Keratinocyte (primary cell): ENCODE results near the gene KRT2. TPM values are rescaled to one million over a fixed set of nuclear protein-coding genes. Genes with fewer than 3 reads are reported as not detected.

ENCODE experiments used
- DNase-seq: peaks from one replicate; pipeline ENCODE4 v3.0.0-alpha.2; 2011; ENCODE audit warnings: low read depth, missing footprints, low spot score
- FAIRE-seq: peaks from 2 replicates; lab custom pipeline; 2011; peaks lifted over from hg19 to GRCh38; lab: Jason Lieb, UNC
- H2AFZ ChIP-seq: 2 replicates; pipeline ENCODE4 v1.6.0; 2012; ENCODE audit warnings: low read length, control low read depth, inconsistent platforms; ENCODE audit not compliant: control insufficient read depth
- H3K27ac ChIP-seq: 2 replicates; pipeline ENCODE4 v1.5.1; 2011; ENCODE audit warnings: low read length; ENCODE audit not compliant: control insufficient read depth, insufficient read depth
- H3K27me3 ChIP-seq: 3 replicates; pipeline ENCODE4 v1.6.0; 2011; ENCODE audit warnings: low read length; ENCODE audit not compliant: control insufficient read depth, insufficient read depth; ENCODE audit errors: extremely low read depth
- H3K36me3 ChIP-seq, 2 experiments: 2 replicates in 1 of 2; 3 replicates in 1 of 2; pipeline ENCODE4 v1.5.1; 2011; ENCODE audit warnings: low read length in 2 of 2, mild to moderate bottlenecking in 1 of 2; ENCODE audit not compliant: control insufficient read depth in 2 of 2, insufficient read depth in 2 of 2; ENCODE audit errors: extremely low read depth in 1 of 2
- H3K4me1 ChIP-seq: 3 replicates; pipeline ENCODE4 v1.5.1; 2011; ENCODE audit warnings: low read length; ENCODE audit not compliant: control insufficient read depth, insufficient read depth; ENCODE audit errors: extremely low read depth
- H3K4me2 ChIP-seq: 3 replicates; pipeline ENCODE4 v1.6.0; 2011; ENCODE audit warnings: low read depth, low read length; ENCODE audit not compliant: control insufficient read depth, insufficient read depth; ENCODE audit errors: extremely low read depth
- H3K4me3 ChIP-seq, 3 experiments: fragments of 200-600 bp in 1 of 3; sonication (generic) in 1 of 3; 2 replicates in 2 of 3; 3 replicates in 1 of 3; pipeline ENCODE4 v1.5.1; 2011 to 2016; ENCODE audit warnings: low read length in 3 of 3, mild to moderate bottlenecking in 3 of 3, control low read depth in 2 of 3, inconsistent platforms in 1 of 3, low read depth in 1 of 3, mixed read lengths in 1 of 3, mixed run types in 1 of 3, moderate library complexity in 1 of 3; ENCODE audit not compliant: control insufficient read depth in 2 of 3, insufficient read depth in 2 of 3; ENCODE audit errors: extremely low read depth in 1 of 3
- H3K79me2 ChIP-seq: 2 replicates; pipeline ENCODE4 v1.6.0; 2012; ENCODE audit warnings: low read length; ENCODE audit not compliant: control insufficient read depth, insufficient read depth
- H3K9ac ChIP-seq: 3 replicates; pipeline ENCODE4 v1.6.0; 2011; ENCODE audit warnings: low read length; ENCODE audit not compliant: control insufficient read depth, insufficient read depth; ENCODE audit errors: extremely low read depth
- H3K9me1 ChIP-seq: 3 replicates; pipeline ENCODE4 v1.6.0; 2011; ENCODE audit warnings: low read length; ENCODE audit not compliant: control insufficient read depth, insufficient read depth; ENCODE audit errors: extremely low read depth
- H3K9me3 ChIP-seq: 2 replicates; pipeline ENCODE4 v1.5.1; 2012; ENCODE audit warnings: low read depth, low read length; ENCODE audit not compliant: control insufficient read depth
- H4K20me1 ChIP-seq: 3 replicates; pipeline ENCODE4 v1.6.0; 2011; ENCODE audit warnings: low read length; ENCODE audit not compliant: control insufficient read depth, insufficient read depth; ENCODE audit errors: extremely low read depth
- EZH2 ChIP-seq: IDR thresholded peaks from one replicate; pipeline ENCODE4 v1.6.1; 2012; ENCODE audit warnings: inconsistent platforms, mild to moderate bottlenecking, low read length, moderate library complexity
- dilution Hi-C: fragments of 300-500 bp; cut with MboI; formaldehyde crosslinking; loops from one replicate; pipeline ENCODE4 v1.7.0; 2020; ENCODE audit warnings: low sequenced_read_pairs; ENCODE audit not compliant: extremely low pct_ligation_motif_present
- polyA plus RNA-seq, 5 experiments: library from polyadenylated mRNA; depleted of rRNA in 3 of 5; stranded (reverse) in 3 of 5; stranded (forward) in 1 of 5; unstranded in 1 of 5; fragments of >200 nt; gene quantifications; 1 replicate in 1 of 5; 2 replicates in 3 of 5; 3 replicates in 1 of 5; pipeline versions ENCODE4 v1.2.1 to v1.2.3, GENCODE V29; 2011 to 2012; ENCODE audit warnings: missing spikeins in 2 of 5, low read depth in 1 of 5, low replicate concordance in 1 of 5
- TF ChIP-seq, protein P1 (sequence below), 3 experiments: IDR thresholded peaks in 1 of 3; conservative IDR thresholded peaks in 1 of 3; optimal IDR thresholded peaks in 1 of 3; 2 replicates in 2 of 3; 3 replicates in 1 of 3; pipeline versions ENCODE3 to v1.5.1; 2011; ENCODE audit warnings: low read length in 3 of 3, mild to moderate bottlenecking in 3 of 3, moderate library complexity in 2 of 3, control low read depth in 1 of 3, inconsistent platforms in 1 of 3; ENCODE audit not compliant: insufficient read depth in 2 of 3; ENCODE audit errors: extremely low read depth in 1 of 3

The KRT2 gene
- polyA plus RNA-seq, 1 donor (not counting 4 experiments of a cell fraction or from before 2014, with no cell fraction given): 0.69 TPM

DNA sequence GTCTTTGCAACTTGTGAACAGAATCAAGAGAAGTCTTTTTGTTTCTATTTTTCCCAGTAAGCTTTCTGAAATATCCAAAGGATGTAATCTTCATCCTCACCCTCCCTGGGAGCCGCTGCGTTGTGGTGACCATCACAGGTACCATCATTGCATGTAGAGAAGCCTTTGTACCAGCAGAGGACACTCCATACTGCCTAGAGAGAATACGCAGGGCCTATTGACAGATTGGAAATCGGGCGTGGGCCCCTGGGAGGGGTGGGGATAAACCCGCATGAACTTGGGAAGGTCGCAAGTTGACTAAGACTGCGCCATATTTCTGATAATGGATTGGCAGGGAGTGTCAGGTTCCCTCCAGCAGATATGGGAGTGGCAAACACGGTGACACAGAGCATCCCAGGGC, 15.5 kb upstream of the KRT2 start:
- no peaks in the 10 kb centered on the region for H3K79me2 ChIP-seq
- dilution Hi-C loops: no loop called here

DNA sequence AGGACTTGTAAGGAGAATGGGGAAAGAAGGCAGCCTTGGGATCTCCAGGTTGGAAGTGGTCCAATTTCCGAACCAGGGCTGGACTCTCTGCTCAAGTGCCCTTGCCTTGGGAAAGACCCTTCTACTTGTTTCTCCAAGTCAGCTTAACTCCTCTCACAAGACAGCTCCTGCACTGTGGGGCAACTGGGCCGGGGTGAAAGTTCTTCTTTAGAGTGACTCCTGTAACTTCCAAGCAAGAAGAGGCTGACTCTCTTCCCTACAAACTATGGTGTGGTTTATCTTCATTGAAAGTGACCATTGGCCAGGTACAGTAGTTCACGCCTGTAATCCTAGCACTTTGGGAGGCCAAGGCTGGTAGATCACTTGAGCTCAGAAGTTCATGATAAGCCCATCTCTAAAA, 14.5 kb upstream of the KRT2 start:
- Histone ChIP-seq H3K36me3 (no peaks in the 10 kb centered on the region), H3K4me3 (no peak overlapping the region), H3K27me3 (peaks cover 16% of the 10 kb centered on the region), H3K27ac (no peak overlapping the region), H3K4me2 (no peak overlapping the region), H3K4me1 (peaks cover 6% of the 10 kb centered on the region), H3K9ac (no peak overlapping the region), H3K79me2 (no peaks in the 10 kb centered on the region), H3K9me3 (no peaks in the 10 kb centered on the region), H4K20me1 (no peaks in the 10 kb centered on the region), H3K9me1 (no peaks in the 10 kb centered on the region), H2AFZ (no peak overlapping the region)
- TF ChIP-seq, protein P1, sequence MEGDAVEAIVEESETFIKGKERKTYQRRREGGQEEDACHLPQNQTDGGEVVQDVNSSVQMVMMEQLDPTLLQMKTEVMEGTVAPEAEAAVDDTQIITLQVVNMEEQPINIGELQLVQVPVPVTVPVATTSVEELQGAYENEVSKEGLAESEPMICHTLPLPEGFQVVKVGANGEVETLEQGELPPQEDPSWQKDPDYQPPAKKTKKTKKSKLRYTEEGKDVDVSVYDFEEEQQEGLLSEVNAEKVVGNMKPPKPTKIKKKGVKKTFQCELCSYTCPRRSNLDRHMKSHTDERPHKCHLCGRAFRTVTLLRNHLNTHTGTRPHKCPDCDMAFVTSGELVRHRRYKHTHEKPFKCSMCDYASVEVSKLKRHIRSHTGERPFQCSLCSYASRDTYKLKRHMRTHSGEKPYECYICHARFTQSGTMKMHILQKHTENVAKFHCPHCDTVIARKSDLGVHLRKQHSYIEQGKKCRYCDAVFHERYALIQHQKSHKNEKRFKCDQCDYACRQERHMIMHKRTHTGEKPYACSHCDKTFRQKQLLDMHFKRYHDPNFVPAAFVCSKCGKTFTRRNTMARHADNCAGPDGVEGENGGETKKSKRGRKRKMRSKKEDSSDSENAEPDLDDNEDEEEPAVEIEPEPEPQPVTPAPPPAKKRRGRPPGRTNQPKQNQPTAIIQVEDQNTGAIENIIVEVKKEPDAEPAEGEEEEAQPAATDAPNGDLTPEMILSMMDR (optimal IDR thresholded peaks at IDR 0.05 in 1 of 3, IDR thresholded peaks at IDR 0.05 in 1 of 3, conservative IDR thresholded peaks at IDR 0.05 in 1 of 3; ENCODE audit: extremely low read depth in 1 of 3, insufficient read depth in 2 of 3, low read length in 3 of 3): no peak
- no peak for TF ChIP-seq EZH2
- DNase-seq: no peak
- dilution Hi-C loops: no loop called here
- no peak for FAIRE-seq

More for the DNA sequence above, 15.5 kb upstream of the KRT2 start:
- H3K4me2 ChIP-seq: no peak overlapping the region
- H3K9me1 ChIP-seq: no peaks in the 10 kb centered on the region
- H3K27me3 ChIP-seq: peaks cover 16% of the 10 kb centered on the region
- no peak overlapping the region for H3K27ac ChIP-seq
- TF ChIP-seq, protein P1 (optimal IDR thresholded peaks at IDR 0.05 in 1 of 3, IDR thresholded peaks at IDR 0.05 in 1 of 3, conservative IDR thresholded peaks at IDR 0.05 in 1 of 3; ENCODE audit: extremely low read depth in 1 of 3, insufficient read depth in 2 of 3, low read length in 3 of 3): peak; percentile 27 to 65 (median 60)
- no peak for TF ChIP-seq EZH2
- H3K4me3 ChIP-seq: no peak overlapping the region
- FAIRE-seq: no peak
- H2AFZ ChIP-seq: no peak overlapping the region
- H3K4me1 ChIP-seq: peaks cover 10% of the 10 kb centered on the region
- no peaks in the 10 kb centered on the region for H4K20me1 ChIP-seq
- no peak overlapping the region for H3K9ac ChIP-seq
- H3K36me3 ChIP-seq: no peaks in the 10 kb centered on the region
- no peaks in the 10 kb centered on the region for H3K9me3 ChIP-seq
- no peak for DNase-seq
